Gastroesophageal sphincter (tissue), 3 donors: ENCODE results near the gene TRIM2.

Source experiments
- CTCF ChIP-seq, 4 experiments: fragments of 200-600 bp in 2 of 4; fragments of 450-650 bp in 2 of 4; sonication (generic) in 1 of 4; IDR thresholded peaks; one replicate each; pipeline ENCODE4 v1.5.1; 2017 to 2019; ENCODE audit warnings: antibody characterized with exemption in 4 of 4, mild to moderate bottlenecking in 2 of 4, moderate library complexity in 2 of 4
- EP300 ChIP-seq: sonication (generic); formaldehyde crosslinking; IDR thresholded peaks from one replicate; pipeline ENCODE4 v1.6.1; 2017; ENCODE audit warnings: antibody characterized with exemption, mild to moderate bottlenecking
- POLR2A ChIP-seq, 2 donors: fragments of 450-650 bp; IDR thresholded peaks; one replicate each; pipeline ENCODE4 v1.6.1; 2017; ENCODE audit warnings: antibody characterized with exemption in 2 of 2, mild to moderate bottlenecking in 2 of 2, moderate library complexity in 1 of 2
- POLR2AphosphoS5 ChIP-seq: sonication (generic); formaldehyde crosslinking; IDR thresholded peaks from one replicate; pipeline ENCODE4 v1.6.1; 2017; ENCODE audit warnings: antibody characterized with exemption

DNA sequence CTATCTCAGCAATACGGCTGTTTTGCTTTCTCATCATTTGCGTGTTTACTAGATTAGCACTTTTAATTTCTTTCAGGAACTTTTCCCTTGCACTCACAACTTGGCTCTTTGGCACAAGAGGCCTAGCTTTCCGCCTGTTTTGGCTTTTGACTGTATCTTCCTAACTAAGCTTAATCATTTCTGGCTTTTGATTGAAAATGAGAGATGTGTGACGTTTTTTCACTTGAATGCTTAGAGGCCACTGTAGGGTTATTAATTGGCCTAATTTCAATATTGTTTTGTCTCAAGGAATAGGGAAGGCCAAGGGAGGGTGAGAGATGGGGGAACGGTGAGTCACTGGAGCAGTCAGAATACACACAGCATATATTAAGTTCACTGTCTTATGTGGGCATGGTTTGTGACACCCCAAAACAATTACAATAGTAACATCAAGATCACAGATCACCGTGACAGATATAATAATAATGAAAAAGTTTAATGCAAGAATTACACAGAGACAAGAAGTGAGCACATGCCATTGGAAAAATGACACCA lies 167.5 kb downstream of the TRIM2 start:
- no peak for TF ChIP-seq CTCF (IDR thresholded peaks at IDR 0.05)
- TF ChIP-seq POLR2AphosphoS5: no peak
- TF ChIP-seq POLR2A (IDR thresholded peaks at IDR 0.05): no peak
- TF ChIP-seq EP300: no peak
